ENCODE data around the gene HSPH1. TPM values are rescaled to one million over a fixed set of nuclear protein-coding genes. Genes with fewer than 3 reads are reported as not detected.

Gene HSPH1
- total and polyA plus RNA-seq, 2 of the 13 experiments (the other 11 are each of a cell fraction or from before 2014, with no cell fraction given) = 13.0 to 62.9 TPM

GRCh38 chr13:31172535-31172934 lies 10.8 kb upstream of the HSPH1 start:
- Histone ChIP-seq H3K9ac (ENCODE audit: insufficient read depth, low read depth, low read length) (no peak overlapping the region), H3K4me2 (ENCODE audit: low read depth, low read length) (peak overlapping the region; percentile 28; the same call in 1 of the 2 replicates), H3K4me1 (ENCODE audit: insufficient read depth, low read length) (peaks cover 76% of the 10 kb centered on the region), H2AFZ (ENCODE audit: low read length) (no peak overlapping the region), H3K27ac (ENCODE audit: extremely low read length, insufficient read depth, low read length) (no peak overlapping the region), H3K27me3 (ENCODE audit: control insufficient read depth in 1 of 2, insufficient read depth in 2 of 2, low read length in 2 of 2) (no peaks in the 10 kb centered on the region), H3K36me3 (replicated peaks in 1 of 2; ENCODE audit: control insufficient read depth in 1 of 2, insufficient read depth in 2 of 2, low read length in 2 of 2) (no peaks in the 10 kb centered on the region), H3K4me3 (replicated peaks in 1 of 3; ENCODE audit: insufficient read depth in 1 of 3, low read depth in 2 of 3, low read length in 3 of 3) (no peak overlapping the region), H3K9me3 (ENCODE audit: low read length) (no peaks in the 10 kb centered on the region), H4K20me1 (ENCODE audit: insufficient read depth, low read length) (no peaks in the 10 kb centered on the region), H3K79me2 (ENCODE audit: insufficient read depth, low read length) (no peaks in the 10 kb centered on the region)
- ATAC-seq (peak; percentile 65), DNase-seq (ENCODE audit: low spot score) (peak; percentile 94), FAIRE-seq (no peak)
- intact Hi-C loops (cut with micrococcal nuclease; ENCODE audit: unreplicated experiment) (loop anchor here (1.0 kb wide), 1 partner anchor 27 kb away; the partner anchor contains the start of gene B3GLCT), in situ Hi-C loops (cut with HindIII; ENCODE audit: extremely low pct_ligation_motif_present, low pct_unique_long_range_greater_than_20kb) (loop anchor here (5.0 kb wide), 1 partner anchor 250 kb away; no protein-coding TSS in a partner anchor)
- CTCF ChIA-PET (ENCODE audit: low intra/inter-chr PET ratio, low total read pairs) = no interaction called here
- POLR2A ChIA-PET = no interaction called here
- 3% methylated on average over 2 of the region's 2 CpGs for WGBS (ENCODE audit: low lambda C conversion rate)
- no TSS peak for BruUV-seq (replicated peaks)
- TF ChIP-seq U2AF2 (IDR thresholded peaks at IDR 0.05; ENCODE audit: low read depth, low read length) = no peak
- 0 out of 2 replicates have a peak, but pooled peaks have one; percentile 18 for TF ChIP-seq CREM (IDR thresholded peaks at IDR 0.05)
- TF ChIP-seq CREM (CRISPR knock-in tag; IDR thresholded peaks at IDR 0.05) = no peak
- no peak for TF ChIP-seq ZNF337 (CRISPR knock-in tag; IDR thresholded peaks at IDR 0.05; ENCODE audit: borderline replicate concordance, low read depth)
- TF ChIP-seq SOX6 (IDR thresholded peaks at IDR 0.05) = no peak
- peak; percentile 49; the same call in 1 of the 2 replicates for TF ChIP-seq SOX6 (CRISPR knock-in tag; IDR thresholded peaks at IDR 0.05)
- TF ChIP-seq REST (IDR thresholded peaks at IDR 0.05; ENCODE audit: borderline replicate concordance in 1 of 2, low read depth in 1 of 2, low read length in 2 of 2) = 0 out of 4 replicates have a peak, but pooled peaks of 1 of the 2 experiments have one; percentile 5
- no peak for TF ChIP-seq NONO (IDR thresholded peaks at IDR 0.05)
- TF ChIP-seq NONO (CRISPR knock-in tag; conservative IDR thresholded peaks at IDR 0.05) = no peak
- TF ChIP-seq BCL6 (CRISPR knock-in tag; IDR thresholded peaks at IDR 0.05) = peak; percentile 32; the same call in 1 of the 2 replicates
- TF ChIP-seq ZSCAN9 (CRISPR knock-in tag; IDR thresholded peaks at IDR 0.05; ENCODE audit: borderline replicate concordance) = 0 out of 2 replicates have a peak, but pooled peaks have one; percentile 50
- peak; percentile 13; the same call in 1 of the 2 replicates for TF ChIP-seq PPARG (CRISPR knock-in tag; conservative IDR thresholded peaks at IDR 0.05)
- TF ChIP-seq FOXA1 (IDR thresholded peaks at IDR 0.05) = peak; percentile 45; the same call in 1 of the 2 replicates
- TF ChIP-seq FOXA1 (CRISPR knock-in tag; IDR thresholded peaks at IDR 0.05) = peak; percentile 75
- TF ChIP-seq ZNF644 (CRISPR knock-in tag; IDR thresholded peaks at IDR 0.05; ENCODE audit: low read depth) = peak; percentile 33; the same call in 1 of the 2 replicates
- TF ChIP-seq NFAT5 (CRISPR knock-in tag; IDR thresholded peaks at IDR 0.05) = no peak
- TF ChIP-seq GATAD2A (CRISPR knock-in tag; IDR thresholded peaks at IDR 0.05) = peak; percentile 59
- peak; percentile 80; the same call in 1 of the 2 replicates for TF ChIP-seq SOX5 (CRISPR knock-in tag; IDR thresholded peaks at IDR 0.05; ENCODE audit: borderline replicate concordance)
- TF ChIP-seq CEBPG (CRISPR knock-in tag; IDR thresholded peaks at IDR 0.05) = peak; percentile 43; the same call in 1 of the 2 replicates
- peak; percentile 59; the same call in 1 of the 2 replicates for TF ChIP-seq SAP130 (CRISPR knock-in tag; IDR thresholded peaks at IDR 0.05; ENCODE audit: low read depth)

Measured in HepG2 (cell line).